Hepatic stellate cell (primary cell): ENCODE results near the gene PAM16.
A peak's percentile ranks its signal among the peaks of the same experiment; 100 is the strongest.
"Not testable (repeated sequence)": the region's sequence is repeated elsewhere in the genome, so short reads cannot be mapped to it uniquely, and the experiment has no call there.

Source experiments
- DNase-seq: peaks from one replicate; pipeline ENCODE4 v3.0.0; 2011; ENCODE audit warnings: low spot score

The PAM16 gene

DNA sequence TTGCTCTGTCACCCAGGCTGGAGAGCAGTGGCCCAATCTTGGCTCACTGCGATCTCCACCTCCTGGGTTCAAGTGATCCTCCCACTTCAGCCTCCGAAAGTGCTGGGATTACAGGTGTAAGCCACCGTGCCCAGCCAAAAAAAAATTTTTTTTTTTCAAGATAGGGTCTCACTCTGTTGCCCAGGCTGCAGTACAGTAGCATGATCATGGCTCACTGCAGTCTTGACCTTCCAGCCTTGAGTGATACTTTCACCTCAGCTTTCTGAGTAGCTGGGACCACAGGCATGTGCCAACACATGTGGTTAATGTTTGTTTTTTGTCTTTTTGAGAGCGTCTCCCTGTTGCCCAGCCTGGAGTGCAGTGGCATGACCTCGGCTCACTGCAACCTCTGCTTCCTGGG lies 1.7 kb upstream of the PAM16 start:
- no peak for DNase-seq

GRCh38 chr16:4351880-4352279 lies 759 bp upstream of the PAM16 start:
- DNase-seq = peak; percentile 78

GRCh38 chr16:4350365-4350786 lies 745 bp downstream of the PAM16 start:
- no peak for DNase-seq

- no peak for DNase-seq
Observed at GRCh38 chr16:4349332-4349731, 1.8 kb downstream of the PAM16 start.

GRCh38 chr16:4347765-4348509 lies 3.2 kb downstream of the PAM16 start:
- DNase-seq = no peak

GRCh38 chr16:4347010-4347409 lies 4.1 kb downstream of the PAM16 start:
- no peak for DNase-seq

DNA sequence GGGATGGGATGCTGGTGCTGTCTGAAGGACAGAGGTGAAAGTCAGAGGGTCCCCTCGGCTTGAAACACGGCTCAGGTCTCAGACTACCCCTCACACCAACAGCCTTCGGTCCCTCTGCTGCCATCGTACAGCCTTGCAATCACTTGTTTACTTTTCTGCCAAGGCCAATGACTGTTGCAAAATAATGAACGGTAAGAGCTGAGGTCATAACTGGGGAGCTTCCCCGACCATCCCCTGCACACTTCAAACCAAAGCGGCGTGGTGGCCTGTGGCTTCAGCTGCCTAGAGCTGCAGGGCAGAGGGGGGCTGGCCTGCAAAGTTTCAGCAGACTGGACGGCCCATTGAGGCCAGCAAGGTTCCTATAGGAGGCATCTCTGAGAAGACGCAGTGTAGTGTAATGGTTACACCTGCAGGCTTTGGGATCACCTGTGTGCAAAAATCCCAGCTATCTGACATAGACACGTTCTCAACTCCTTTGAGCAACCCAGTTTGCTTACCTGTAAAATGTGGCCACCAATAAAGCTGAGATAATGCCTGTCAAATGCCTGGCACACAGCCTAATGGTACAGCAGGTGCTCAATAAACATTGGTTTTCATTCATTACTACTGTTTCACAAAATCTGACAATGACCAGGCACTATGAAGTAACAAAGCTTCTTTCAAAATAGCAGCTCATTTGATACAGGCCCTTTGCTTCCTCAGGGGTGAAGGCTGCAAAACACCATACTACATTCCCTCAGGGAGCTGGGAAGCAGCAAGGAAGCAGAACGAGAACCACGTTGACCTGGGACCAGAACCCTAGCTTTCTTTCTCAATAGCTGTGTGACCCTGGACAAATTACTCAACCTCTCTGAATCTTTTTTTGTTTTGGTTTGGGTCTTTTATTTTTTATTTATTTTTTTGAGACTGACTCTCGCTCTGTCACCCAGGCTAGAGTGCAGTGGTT lies 5.0 kb downstream of the PAM16 start:
- DNase-seq = no peak

DNA sequence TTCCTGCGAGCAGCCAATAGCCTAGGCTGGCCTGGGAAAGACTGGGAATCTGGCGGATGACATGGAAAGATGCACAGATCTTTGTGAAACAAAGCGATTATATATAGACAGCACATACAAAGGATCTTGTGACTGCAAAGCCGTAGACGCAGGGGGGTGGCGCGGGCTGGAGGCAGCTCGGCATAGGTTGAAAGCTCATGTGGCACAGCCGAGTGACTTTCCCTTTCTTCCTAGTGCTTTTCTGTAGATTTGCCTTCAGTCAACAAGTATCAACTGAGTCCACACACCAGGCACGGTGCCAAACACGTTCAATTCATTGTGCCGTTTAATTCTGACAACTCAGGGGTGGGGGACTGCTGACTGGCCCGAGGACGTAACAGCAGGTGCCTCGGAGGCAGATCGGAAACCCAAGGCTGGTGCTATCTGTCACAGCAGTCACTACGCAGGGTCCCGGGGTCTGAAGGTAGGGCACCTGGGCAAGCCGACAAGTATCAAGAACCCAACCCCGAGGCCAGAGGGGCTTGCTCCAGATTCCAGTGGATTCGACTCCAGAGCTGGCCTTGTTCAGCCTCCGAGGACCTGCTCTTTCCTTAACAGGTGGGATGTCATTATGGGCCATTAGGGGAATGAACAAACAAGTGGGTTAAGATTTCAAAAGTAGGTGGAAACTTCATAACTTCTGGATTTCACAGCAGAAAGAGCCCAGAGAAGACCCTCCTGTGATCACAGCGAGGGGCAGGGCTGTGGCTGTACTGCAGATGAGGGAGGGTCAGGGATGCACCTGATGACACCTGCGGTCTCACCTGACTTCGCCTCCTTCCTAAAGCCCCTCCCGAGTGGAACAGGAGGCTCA lies 5.9 kb downstream of the PAM16 start:
- DNase-seq = peak; percentile 48

DNA sequence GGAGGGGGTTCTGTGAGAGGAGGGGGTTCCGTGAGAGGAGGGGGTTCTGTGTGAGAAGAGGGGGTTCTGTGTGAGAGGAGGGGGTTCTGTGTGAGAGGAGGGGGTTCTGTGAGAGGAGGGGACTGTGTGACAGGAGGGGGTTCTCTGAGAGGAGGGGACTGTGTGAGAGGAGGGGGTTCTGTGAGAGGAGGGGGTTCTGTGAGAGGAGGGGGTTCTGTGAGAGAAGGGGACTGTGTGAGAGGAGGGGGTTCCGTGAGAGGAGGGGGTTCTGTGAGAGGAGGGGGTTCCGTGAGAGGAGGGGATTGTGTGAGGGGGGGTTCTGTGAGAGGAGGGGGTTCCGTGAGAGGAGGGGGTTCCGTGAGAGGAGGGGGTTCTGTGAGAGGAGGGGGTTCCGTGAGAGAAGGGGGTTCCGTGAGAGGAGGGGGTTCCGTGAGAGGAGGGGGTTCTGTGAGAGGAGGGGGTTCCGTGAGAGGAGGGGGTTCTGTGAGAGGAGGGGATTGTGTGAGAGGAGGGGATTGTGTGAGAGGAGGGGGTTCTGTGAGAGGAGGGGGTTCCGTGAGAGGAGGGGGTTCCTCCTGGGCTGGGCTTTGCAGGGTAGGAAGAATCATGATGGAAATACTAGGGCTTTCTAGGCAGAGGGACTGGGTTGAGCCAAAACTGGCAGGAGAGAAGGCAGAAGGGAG lies 6.7 kb downstream of the PAM16 start:
- not testable (repeated sequence) for DNase-seq

- DNase-seq = no peak
Observed at GRCh38 chr16:4342866-4343744, 8.0 kb downstream of the PAM16 start.

- DNase-seq = no peak
Observed at GRCh38 chr16:4341250-4341649, 9.9 kb downstream of the PAM16 start.

DNA sequence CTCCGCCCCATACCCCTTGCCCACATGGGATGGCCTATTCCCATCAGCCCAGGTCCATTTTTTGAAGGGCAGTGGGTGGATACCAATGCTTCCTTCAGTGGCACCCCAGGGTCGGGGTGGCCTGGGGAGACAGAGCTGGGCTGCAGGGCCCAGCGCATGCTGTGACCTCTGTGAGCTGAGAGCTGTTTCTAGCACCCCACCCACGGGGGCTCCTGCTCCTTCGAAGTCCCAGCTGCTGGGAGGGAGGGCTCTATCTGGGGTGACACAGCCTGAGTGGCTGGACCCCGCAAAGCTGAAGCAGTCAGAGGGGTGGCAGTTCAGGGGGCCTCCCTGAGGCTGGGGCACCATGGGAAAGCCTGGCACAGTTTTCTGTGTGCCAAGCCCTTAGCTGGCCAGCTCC lies 10.7 kb downstream of the PAM16 start:
- no peak for DNase-seq

- DNase-seq = no peak
Observed at GRCh38 chr16:4339909-4340308, 11.2 kb downstream of the PAM16 start.

- no peak for DNase-seq
Observed at GRCh38 chr16:4339455-4339854, 11.7 kb downstream of the PAM16 start.

- no peak for DNase-seq
Observed at GRCh38 chr16:4338712-4339299, 12.3 kb downstream of the PAM16 start.

GRCh38 chr16:4338125-4338582 lies 13.0 kb downstream of the PAM16 start:
- no peak for DNase-seq

- no peak for DNase-seq
Observed at GRCh38 chr16:4337540-4338088, 13.5 kb downstream of the PAM16 start.

DNA sequence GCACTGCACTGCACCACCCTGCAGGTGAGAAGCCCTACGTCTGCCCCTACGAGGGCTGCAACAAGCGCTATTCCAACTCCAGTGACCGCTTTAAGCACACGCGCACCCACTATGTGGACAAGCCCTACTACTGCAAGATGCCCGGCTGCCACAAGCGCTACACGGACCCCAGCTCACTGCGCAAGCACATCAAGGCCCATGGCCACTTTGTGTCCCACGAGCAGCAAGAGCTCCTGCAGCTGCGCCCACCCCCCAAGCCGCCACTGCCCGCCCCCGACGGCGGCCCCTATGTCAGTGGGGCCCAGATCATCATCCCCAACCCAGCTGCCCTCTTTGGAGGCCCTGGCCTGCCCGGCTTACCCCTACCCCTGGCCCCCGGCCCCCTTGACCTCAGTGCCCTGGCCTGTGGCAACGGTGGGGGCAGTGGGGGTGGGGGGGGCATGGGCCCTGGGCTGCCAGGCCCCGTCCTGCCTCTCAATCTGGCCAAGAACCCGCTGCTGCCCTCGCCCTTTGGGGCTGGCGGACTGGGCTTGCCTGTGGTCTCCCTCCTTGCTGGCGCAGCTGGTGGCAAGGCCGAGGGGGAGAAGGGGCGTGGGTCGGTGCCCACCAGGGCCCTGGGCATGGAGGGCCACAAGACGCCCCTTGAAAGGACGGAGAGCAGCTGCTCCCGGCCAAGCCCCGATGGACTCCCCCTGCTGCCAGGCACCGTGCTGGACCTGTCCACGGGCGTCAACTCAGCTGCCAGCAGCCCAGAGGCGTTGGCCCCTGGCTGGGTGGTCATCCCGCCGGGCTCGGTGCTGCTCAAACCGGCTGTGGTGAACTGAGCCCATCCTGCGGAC lies 14.2 kb downstream of the PAM16 start:
- no peak for DNase-seq
